ENCODE measurements around the gene CRYBG1. TPM values are rescaled to one million over a fixed set of nuclear protein-coding genes. Genes with fewer than 3 reads are reported as not detected.

Gene CRYBG1
- total RNA-seq, 1 donor, result 11.9 TPM

- Histone ChIP-seq H3K4me1 (ENCODE audit: insufficient read depth, low read length) (no peaks in the 10 kb centered on the region), H3K9me3 (ENCODE audit: low read depth, low read length) (no peaks in the 10 kb centered on the region), H3K4me2 (ENCODE audit: insufficient read depth, low read length) (no peak overlapping the region), H3K4me3 (ENCODE audit: insufficient read depth, low read length) (no peak overlapping the region), H2AFZ (ENCODE audit: low read length) (no peak overlapping the region), H3K27ac (ENCODE audit: low read depth, low read length) (no peak overlapping the region), H3K27me3 (ENCODE audit: insufficient read depth, low read length) (no peaks in the 10 kb centered on the region), H3K79me2 (ENCODE audit: insufficient read depth, low read length) (no peaks in the 10 kb centered on the region), H4K20me1 (ENCODE audit: insufficient read depth, low read length) (no peaks in the 10 kb centered on the region), H3K36me3 (ENCODE audit: insufficient read depth, low read length) (no peaks in the 10 kb centered on the region)
- DNase-seq (ENCODE audit: insufficient read length, low spot score, missing footprints), result no peak
- TF ChIP-seq, protein P1, sequence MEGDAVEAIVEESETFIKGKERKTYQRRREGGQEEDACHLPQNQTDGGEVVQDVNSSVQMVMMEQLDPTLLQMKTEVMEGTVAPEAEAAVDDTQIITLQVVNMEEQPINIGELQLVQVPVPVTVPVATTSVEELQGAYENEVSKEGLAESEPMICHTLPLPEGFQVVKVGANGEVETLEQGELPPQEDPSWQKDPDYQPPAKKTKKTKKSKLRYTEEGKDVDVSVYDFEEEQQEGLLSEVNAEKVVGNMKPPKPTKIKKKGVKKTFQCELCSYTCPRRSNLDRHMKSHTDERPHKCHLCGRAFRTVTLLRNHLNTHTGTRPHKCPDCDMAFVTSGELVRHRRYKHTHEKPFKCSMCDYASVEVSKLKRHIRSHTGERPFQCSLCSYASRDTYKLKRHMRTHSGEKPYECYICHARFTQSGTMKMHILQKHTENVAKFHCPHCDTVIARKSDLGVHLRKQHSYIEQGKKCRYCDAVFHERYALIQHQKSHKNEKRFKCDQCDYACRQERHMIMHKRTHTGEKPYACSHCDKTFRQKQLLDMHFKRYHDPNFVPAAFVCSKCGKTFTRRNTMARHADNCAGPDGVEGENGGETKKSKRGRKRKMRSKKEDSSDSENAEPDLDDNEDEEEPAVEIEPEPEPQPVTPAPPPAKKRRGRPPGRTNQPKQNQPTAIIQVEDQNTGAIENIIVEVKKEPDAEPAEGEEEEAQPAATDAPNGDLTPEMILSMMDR (IDR thresholded peaks at IDR 0.05; ENCODE audit: extremely low read depth, low read depth, low read length), result no peak
These were observed 177.1 kb downstream of the CRYBG1 start for GRCh38 chr6:106537662-106538061.

DNA sequence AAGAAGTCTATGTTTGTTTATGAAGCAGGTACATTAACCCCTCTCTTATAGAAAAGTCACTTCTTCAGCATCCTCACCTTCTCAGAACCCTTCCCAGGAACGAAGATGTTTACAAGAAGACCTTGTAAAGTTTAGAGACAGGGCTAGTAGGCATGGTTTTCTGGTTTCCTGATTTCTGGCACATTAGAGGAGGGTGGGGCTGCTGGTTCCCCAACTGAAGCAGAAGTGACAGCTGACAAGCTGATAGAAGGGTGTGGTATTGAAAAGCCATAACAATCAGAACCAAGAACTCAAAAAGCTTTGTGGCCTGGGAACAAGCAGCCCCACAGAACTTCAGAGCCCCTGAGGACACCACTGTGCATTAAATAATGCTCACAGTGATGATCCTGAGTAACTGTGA is 177.6 kb downstream of the CRYBG1 start:
- no peak overlapping the region for H3K4me2 ChIP-seq (ENCODE audit: insufficient read depth, low read length)
- TF ChIP-seq, protein P1 (IDR thresholded peaks at IDR 0.05; ENCODE audit: extremely low read depth, low read depth, low read length), result no peak
- H3K27ac ChIP-seq (ENCODE audit: low read depth, low read length), result no peak overlapping the region
- DNase-seq (ENCODE audit: insufficient read length, low spot score, missing footprints), result no peak
- no peak overlapping the region for H3K4me3 ChIP-seq (ENCODE audit: insufficient read depth, low read length)
- H2AFZ ChIP-seq (ENCODE audit: low read length), result no peak overlapping the region
- no peaks in the 10 kb centered on the region for H3K4me1 ChIP-seq (ENCODE audit: insufficient read depth, low read length)
- H3K79me2 ChIP-seq (ENCODE audit: insufficient read depth, low read length), result no peaks in the 10 kb centered on the region
- no peaks in the 10 kb centered on the region for H4K20me1 ChIP-seq (ENCODE audit: insufficient read depth, low read length)
- H3K9me3 ChIP-seq (ENCODE audit: low read depth, low read length), result no peaks in the 10 kb centered on the region
- no peaks in the 10 kb centered on the region for H3K36me3 ChIP-seq (ENCODE audit: insufficient read depth, low read length)
- H3K27me3 ChIP-seq (ENCODE audit: insufficient read depth, low read length), result no peaks in the 10 kb centered on the region

DNA sequence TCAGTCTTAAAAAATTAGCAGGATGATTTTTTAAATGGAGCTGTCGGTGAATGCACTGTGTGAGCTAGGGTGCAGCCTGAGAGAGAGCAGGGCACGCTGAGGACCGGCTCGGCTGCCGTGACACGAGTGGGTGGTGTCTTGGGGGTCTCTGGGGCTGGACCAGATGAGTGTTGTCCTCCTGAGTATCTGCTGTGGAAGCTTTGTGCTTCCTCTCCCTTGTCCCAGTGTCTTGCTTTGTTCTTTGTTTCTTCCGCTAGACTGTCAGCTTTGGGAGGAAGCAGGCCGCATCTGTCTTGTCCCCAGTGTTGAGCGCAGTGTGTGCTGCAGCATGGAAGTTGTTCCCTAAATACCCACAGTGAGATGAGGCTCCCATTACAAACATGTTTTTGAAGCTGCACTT is 179.4 kb downstream of the CRYBG1 start:
- TF ChIP-seq, protein P1 (IDR thresholded peaks at IDR 0.05; ENCODE audit: extremely low read depth, low read depth, low read length), result no peak
- no peak overlapping the region for H3K4me2 ChIP-seq (ENCODE audit: insufficient read depth, low read length)
- H3K79me2 ChIP-seq (ENCODE audit: insufficient read depth, low read length), result no peaks in the 10 kb centered on the region
- no peak overlapping the region for H3K27ac ChIP-seq (ENCODE audit: low read depth, low read length)
- no peak for DNase-seq (ENCODE audit: insufficient read length, low spot score, missing footprints)
- no peaks in the 10 kb centered on the region for H3K27me3 ChIP-seq (ENCODE audit: insufficient read depth, low read length)
- H3K4me3 ChIP-seq (ENCODE audit: insufficient read depth, low read length), result no peak overlapping the region
- no peak overlapping the region for H2AFZ ChIP-seq (ENCODE audit: low read length)
- H3K36me3 ChIP-seq (ENCODE audit: insufficient read depth, low read length), result no peaks in the 10 kb centered on the region
- no peaks in the 10 kb centered on the region for H3K9me3 ChIP-seq (ENCODE audit: low read depth, low read length)
- H4K20me1 ChIP-seq (ENCODE audit: insufficient read depth, low read length), result no peaks in the 10 kb centered on the region
- no peaks in the 10 kb centered on the region for H3K4me1 ChIP-seq (ENCODE audit: insufficient read depth, low read length)

- H3K36me3 ChIP-seq (ENCODE audit: insufficient read depth, low read length), result no peaks in the 10 kb centered on the region
- H3K27ac ChIP-seq (ENCODE audit: low read depth, low read length), result no peak overlapping the region
- H3K79me2 ChIP-seq (ENCODE audit: insufficient read depth, low read length), result no peaks in the 10 kb centered on the region
- H3K4me1 ChIP-seq (ENCODE audit: insufficient read depth, low read length), result no peaks in the 10 kb centered on the region
- H4K20me1 ChIP-seq (ENCODE audit: insufficient read depth, low read length), result no peaks in the 10 kb centered on the region
- H2AFZ ChIP-seq (ENCODE audit: low read length), result no peak overlapping the region
- DNase-seq (ENCODE audit: insufficient read length, low spot score, missing footprints), result no peak
- H3K27me3 ChIP-seq (ENCODE audit: insufficient read depth, low read length), result no peaks in the 10 kb centered on the region
- no peaks in the 10 kb centered on the region for H3K9me3 ChIP-seq (ENCODE audit: low read depth, low read length)
- TF ChIP-seq, protein P1 (IDR thresholded peaks at IDR 0.05; ENCODE audit: extremely low read depth, low read depth, low read length), result no peak
- H3K4me2 ChIP-seq (ENCODE audit: insufficient read depth, low read length), result no peak overlapping the region
- H3K4me3 ChIP-seq (ENCODE audit: insufficient read depth, low read length), result no peak overlapping the region
These were observed 179.9 kb downstream of the CRYBG1 start for GRCh38 chr6:106540432-106540831.
